Mesenchymal stem cell (in vitro differentiated cells and primary cell): ENCODE measurements around the gene PZP.
A peak's percentile ranks its signal among the peaks of the same experiment; 100 is the strongest.

Experiments used
- DNase-seq: peaks from one replicate; pipeline ENCODE4 v3.0.0-alpha.2; 2013
- H2AFZ ChIP-seq: one replicate; pipeline ENCODE4 v1.6.1; 2013; ENCODE audit warnings: low read depth, mild to moderate bottlenecking, control low read depth, inconsistent platforms, low read length, moderate library complexity
- H2AK5ac ChIP-seq: 2 replicates; pipeline ENCODE4 v1.6.1; 2013; ENCODE audit warnings: low read length, moderate library complexity, mild to moderate bottlenecking, inconsistent platforms; ENCODE audit not compliant: severe bottlenecking
- H2BK120ac ChIP-seq: one replicate; pipeline ENCODE4 v1.6.1; 2013; ENCODE audit warnings: low read depth, mild to moderate bottlenecking, inconsistent platforms, low read length, moderate library complexity
- H2BK12ac ChIP-seq, 2 experiments: one replicate each; pipeline ENCODE4 v1.6.1; 2013; ENCODE audit warnings: inconsistent platforms in 2 of 2, low read length in 2 of 2, mild to moderate bottlenecking in 2 of 2, moderate library complexity in 2 of 2, control low read depth in 1 of 2
- H2BK15ac ChIP-seq: one replicate; pipeline ENCODE4 v1.6.1; 2013; ENCODE audit warnings: mild to moderate bottlenecking, low read depth, inconsistent platforms; ENCODE audit not compliant: poor library complexity, severe bottlenecking
- H2BK5ac ChIP-seq: 2 replicates; pipeline ENCODE4 v1.6.1; 2013; ENCODE audit warnings: low read depth, mild to moderate bottlenecking, low read length, control low read depth, inconsistent platforms; ENCODE audit not compliant: poor library complexity, severe bottlenecking
- H3K14ac ChIP-seq, 2 experiments: one replicate each; pipeline ENCODE4 v1.6.1; 2013; ENCODE audit warnings: inconsistent platforms in 2 of 2, low read length in 2 of 2, control low read depth in 1 of 2, mild to moderate bottlenecking in 1 of 2, moderate library complexity in 1 of 2
- H3K18ac ChIP-seq, 2 experiments: one replicate each; pipeline ENCODE4 v1.6.1; 2013; ENCODE audit warnings: inconsistent platforms in 2 of 2, low read length in 2 of 2, control low read depth in 1 of 2, low read depth in 1 of 2, mild to moderate bottlenecking in 1 of 2
- H3K23ac ChIP-seq, 2 experiments: one replicate each; pipeline ENCODE4 v1.6.1; 2013; ENCODE audit warnings: inconsistent platforms in 2 of 2, low read length in 2 of 2, mild to moderate bottlenecking in 2 of 2, moderate library complexity in 2 of 2, control low read depth in 1 of 2
- H3K27ac ChIP-seq: 2 replicates; pipeline ENCODE4 v1.5.1; 2013; ENCODE audit warnings: mild to moderate bottlenecking, moderate library complexity, low read length, control low read depth, inconsistent platforms; ENCODE audit not compliant: poor library complexity, severe bottlenecking
- H3K27me3 ChIP-seq, 2 experiments: 2 replicates each; pipeline versions ENCODE4 v1.6.1 to v1.7.0; 2013; ENCODE audit warnings: low read length in 2 of 2, mild to moderate bottlenecking in 2 of 2, moderate library complexity in 2 of 2, control low read depth in 1 of 2, inconsistent platforms in 1 of 2; ENCODE audit not compliant: control insufficient read depth in 1 of 2, insufficient read depth in 1 of 2
- H3K36me3 ChIP-seq, 2 experiments: 2 replicates each; pipeline versions ENCODE4 v1.6.1 to v1.7.0; 2013; ENCODE audit warnings: low read length in 2 of 2, control low read depth in 1 of 2, inconsistent platforms in 1 of 2, low read depth in 1 of 2, mild to moderate bottlenecking in 1 of 2; ENCODE audit not compliant: insufficient read depth in 2 of 2, control insufficient read depth in 1 of 2
- H3K4ac ChIP-seq, 2 experiments: one replicate each; pipeline ENCODE4 v1.6.1; 2013; ENCODE audit warnings: inconsistent platforms in 2 of 2, low read length in 2 of 2, mild to moderate bottlenecking in 2 of 2, moderate library complexity in 2 of 2, control low read depth in 1 of 2, low read depth in 1 of 2
- H3K4me1 ChIP-seq: 2 replicates; pipeline ENCODE4 v1.6.1; 2013; ENCODE audit warnings: low read depth, low read length, control low read depth; ENCODE audit not compliant: control insufficient read depth, insufficient read depth
- H3K4me2 ChIP-seq: 2 replicates; pipeline ENCODE4 v1.6.1; 2013; ENCODE audit warnings: low read length, mild to moderate bottlenecking, inconsistent platforms; ENCODE audit not compliant: poor library complexity, severe bottlenecking
- H3K4me3 ChIP-seq, 2 experiments: 2 replicates each; pipeline versions ENCODE4 v1.5.1 to v1.7.0; 2013; ENCODE audit warnings: low read length in 2 of 2, mild to moderate bottlenecking in 2 of 2, control low read depth in 1 of 2, low read depth in 1 of 2; ENCODE audit not compliant: insufficient read depth in 1 of 2
- H3K79me1 ChIP-seq: replicated peaks from 2 replicates; pipeline ENCODE4 v1.6.1; 2013; ENCODE audit warnings: mild to moderate bottlenecking, control low read depth, low read length, inconsistent platforms; ENCODE audit not compliant: poor library complexity, severe bottlenecking
- H3K9ac ChIP-seq: 2 replicates; pipeline ENCODE4 v1.7.0; 2013; ENCODE audit warnings: mild to moderate bottlenecking, low read length, moderate library complexity
- H3K9me3 ChIP-seq: 2 replicates; pipeline ENCODE4 v1.7.0; 2013; ENCODE audit warnings: mild to moderate bottlenecking, low read length; ENCODE audit not compliant: control insufficient read depth
- H4K8ac ChIP-seq: one replicate; pipeline ENCODE4 v1.6.1; 2013; ENCODE audit warnings: inconsistent platforms, mild to moderate bottlenecking, low read length, moderate library complexity
- H4K91ac ChIP-seq: one replicate; pipeline ENCODE4 v1.6.1; 2013; ENCODE audit warnings: mild to moderate bottlenecking, low read length, inconsistent platforms
- WGBS: methylation state at CpG from one replicate; pipeline ENCODE4 v1.1.7; 2013; ENCODE audit warnings: mixed read lengths; 5-methylcytosine and 5-hydroxymethylcytosine counted together

Gene PZP

GRCh38 chr12:9124383-9125031 lies 83.7 kb downstream of the PZP start:
- no peaks in the 10 kb centered on the region for H3K79me1 ChIP-seq
- peak overlapping the region; percentile 2 for H4K8ac ChIP-seq
- 88% methylated on average over 15 of the region's 16 CpGs for WGBS
- H3K27me3 ChIP-seq = no peaks in the 10 kb centered on the region
- no peak overlapping the region for H3K27ac ChIP-seq
- no peaks in the 10 kb centered on the region for H3K9me3 ChIP-seq
- H2BK5ac ChIP-seq = no peak overlapping the region
- H2AFZ ChIP-seq = no peak overlapping the region
- H3K23ac ChIP-seq = no peak overlapping the region
- no peak overlapping the region for H2BK15ac ChIP-seq
- no peak overlapping the region for H3K9ac ChIP-seq
- no peak overlapping the region for H3K4me2 ChIP-seq
- H3K14ac ChIP-seq = no peak overlapping the region
- H3K4me1 ChIP-seq = no peaks in the 10 kb centered on the region
- H2BK12ac ChIP-seq = no peak overlapping the region
- H2BK120ac ChIP-seq = no peak overlapping the region
- no peak overlapping the region for H2AK5ac ChIP-seq
- no peak overlapping the region for H3K18ac ChIP-seq
- H4K91ac ChIP-seq = no peak overlapping the region
- H3K4ac ChIP-seq = no peak overlapping the region
- no peak for DNase-seq
- H3K36me3 ChIP-seq = no peaks in the 10 kb centered on the region
- no peak overlapping the region for H3K4me3 ChIP-seq

DNA sequence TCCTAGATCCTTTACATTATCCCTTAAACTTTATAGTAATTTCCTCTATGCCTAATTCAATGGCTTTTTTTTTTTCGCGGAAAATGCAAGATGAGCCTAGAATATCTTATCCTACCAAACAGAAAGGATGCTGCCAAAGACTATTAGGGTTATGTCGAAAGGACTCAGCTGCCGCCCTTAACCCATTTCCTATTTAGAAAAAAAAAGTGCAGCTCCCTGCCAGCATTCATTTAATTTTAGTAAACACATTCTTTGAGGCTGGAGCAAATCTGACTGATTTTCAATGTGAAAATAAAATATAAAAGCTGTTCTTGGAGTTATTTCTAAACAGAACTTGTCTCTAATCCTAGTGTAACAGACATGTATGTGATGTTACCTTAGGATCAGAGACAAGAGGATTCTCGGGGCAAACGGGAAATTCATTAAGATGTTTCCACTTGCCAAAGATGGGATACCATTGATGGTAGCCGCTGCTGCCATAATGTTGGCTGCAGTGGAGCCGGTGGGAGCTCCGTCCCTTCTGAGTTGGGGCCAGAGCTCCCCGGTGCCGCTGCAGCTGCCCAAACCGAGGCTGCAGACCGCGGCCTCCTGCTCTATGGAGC lies 84.3 kb downstream of the PZP start:
- Histone ChIP-seq H3K79me1 (no peaks in the 10 kb centered on the region), H4K91ac (no peak overlapping the region), H3K27ac (no peak overlapping the region), H3K4ac (no peak overlapping the region), H3K9me3 (no peaks in the 10 kb centered on the region), H2AK5ac (no peak overlapping the region), H3K9ac (no peak overlapping the region), H3K18ac (no peak overlapping the region), H3K27me3 (no peaks in the 10 kb centered on the region), H3K4me1 (no peaks in the 10 kb centered on the region), H3K23ac (no peak overlapping the region), H4K8ac (no peak overlapping the region), H2BK15ac (no peak overlapping the region), H2BK120ac (no peak overlapping the region), H2BK12ac (no peak overlapping the region), H2AFZ (no peak overlapping the region), H3K4me3 (no peak overlapping the region), H2BK5ac (no peak overlapping the region), H3K14ac (no peak overlapping the region), H3K4me2 (no peak overlapping the region), H3K36me3 (no peaks in the 10 kb centered on the region)
- WGBS = 94% methylated on average over 12 of the region's 14 CpGs
- DNase-seq = no peak

DNA sequence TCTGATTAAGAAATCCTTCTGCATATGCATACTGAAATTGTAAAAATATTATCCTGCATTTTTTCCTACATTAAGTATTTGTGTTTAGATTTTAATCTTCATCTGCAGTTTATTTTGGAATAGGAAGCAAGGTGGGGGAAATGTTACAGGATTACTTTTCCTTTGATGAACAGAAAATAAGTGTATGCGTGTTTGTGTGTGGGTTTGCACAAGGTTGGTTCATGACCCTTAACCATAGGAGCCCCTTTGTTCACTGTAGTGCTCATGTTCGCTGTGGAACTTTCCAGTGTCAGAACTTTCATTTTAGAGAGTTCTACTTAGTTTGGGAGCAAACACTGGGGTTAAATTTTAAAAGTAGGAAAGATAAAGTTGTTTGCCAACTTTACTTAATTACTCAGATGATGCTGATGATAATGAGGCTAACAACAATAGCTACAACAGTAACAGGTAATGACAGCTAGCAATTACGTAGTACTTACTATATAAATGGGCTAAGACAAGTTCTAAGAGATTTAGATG lies 86.0 kb downstream of the PZP start:
- Histone ChIP-seq H2AK5ac (no peak overlapping the region), H2BK5ac (no peak overlapping the region), H2AFZ (no peak overlapping the region), H3K9ac (no peak overlapping the region), H3K4me1 (no peaks in the 10 kb centered on the region), H3K18ac (no peak overlapping the region), H3K79me1 (no peaks in the 10 kb centered on the region), H3K36me3 (no peaks in the 10 kb centered on the region), H3K23ac (no peak overlapping the region), H2BK12ac (no peak overlapping the region), H3K9me3 (no peaks in the 10 kb centered on the region), H2BK120ac (no peak overlapping the region), H3K27ac (no peak overlapping the region), H2BK15ac (no peak overlapping the region), H3K14ac (no peak overlapping the region), H3K4ac (no peak overlapping the region), H4K8ac (no peak overlapping the region), H3K4me2 (no peak overlapping the region), H3K4me3 (no peak overlapping the region), H4K91ac (no peak overlapping the region), H3K27me3 (no peaks in the 10 kb centered on the region)
- no peak for DNase-seq
- 83% methylated on average over 2 of the region's 3 CpGs for WGBS

- Histone ChIP-seq H3K9me3 (no peaks in the 10 kb centered on the region), H2AFZ (no peak overlapping the region), H3K14ac (no peak overlapping the region), H2BK12ac (no peak overlapping the region), H2BK120ac (no peak overlapping the region), H3K4me1 (no peaks in the 10 kb centered on the region), H2BK5ac (no peak overlapping the region), H3K18ac (no peak overlapping the region), H2BK15ac (no peak overlapping the region), H3K9ac (no peak overlapping the region), H3K27ac (no peak overlapping the region), H3K23ac (no peak overlapping the region), H4K8ac (no peak overlapping the region), H3K79me1 (no peaks in the 10 kb centered on the region), H3K4ac (no peak overlapping the region), H3K27me3 (no peaks in the 10 kb centered on the region), H4K91ac (no peak overlapping the region), H3K4me2 (no peak overlapping the region), H3K4me3 (no peak overlapping the region), H3K36me3 (no peaks in the 10 kb centered on the region), H2AK5ac (no peak overlapping the region)
- 88% methylated on average over 6 of the region's 10 CpGs for WGBS
- DNase-seq = no peak
Measured at GRCh38 chr12:9120487-9121184, 87.6 kb downstream of the PZP start.
